ENCODE measurements around the gene ROBO1.

DNA sequence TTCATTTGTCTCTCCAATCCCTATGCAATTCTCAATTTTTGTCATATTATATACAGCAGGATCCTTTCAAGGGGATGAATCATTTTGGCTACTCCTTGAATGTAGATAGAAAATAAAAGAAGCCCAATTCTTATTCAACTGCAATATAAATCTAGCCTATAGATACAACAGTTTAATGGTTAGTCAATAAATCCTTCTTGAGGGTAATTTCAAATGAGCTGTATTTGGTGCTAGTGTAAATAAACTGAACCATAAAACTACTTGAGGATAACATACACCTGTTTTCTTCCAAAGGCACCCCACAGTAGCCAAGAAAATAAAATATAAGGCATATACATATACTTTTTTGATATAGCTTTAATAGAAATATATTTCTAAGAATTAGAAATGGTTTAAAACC, 830.3 kb downstream of the ROBO1 start:
- TF ChIP-seq, protein P1, sequence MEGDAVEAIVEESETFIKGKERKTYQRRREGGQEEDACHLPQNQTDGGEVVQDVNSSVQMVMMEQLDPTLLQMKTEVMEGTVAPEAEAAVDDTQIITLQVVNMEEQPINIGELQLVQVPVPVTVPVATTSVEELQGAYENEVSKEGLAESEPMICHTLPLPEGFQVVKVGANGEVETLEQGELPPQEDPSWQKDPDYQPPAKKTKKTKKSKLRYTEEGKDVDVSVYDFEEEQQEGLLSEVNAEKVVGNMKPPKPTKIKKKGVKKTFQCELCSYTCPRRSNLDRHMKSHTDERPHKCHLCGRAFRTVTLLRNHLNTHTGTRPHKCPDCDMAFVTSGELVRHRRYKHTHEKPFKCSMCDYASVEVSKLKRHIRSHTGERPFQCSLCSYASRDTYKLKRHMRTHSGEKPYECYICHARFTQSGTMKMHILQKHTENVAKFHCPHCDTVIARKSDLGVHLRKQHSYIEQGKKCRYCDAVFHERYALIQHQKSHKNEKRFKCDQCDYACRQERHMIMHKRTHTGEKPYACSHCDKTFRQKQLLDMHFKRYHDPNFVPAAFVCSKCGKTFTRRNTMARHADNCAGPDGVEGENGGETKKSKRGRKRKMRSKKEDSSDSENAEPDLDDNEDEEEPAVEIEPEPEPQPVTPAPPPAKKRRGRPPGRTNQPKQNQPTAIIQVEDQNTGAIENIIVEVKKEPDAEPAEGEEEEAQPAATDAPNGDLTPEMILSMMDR (IDR thresholded peaks at IDR 0.05), result no peak
- TF ChIP-seq ZFX (IDR thresholded peaks at IDR 0.05; ENCODE audit: borderline replicate concordance), result no peak
